Breast epithelium (tissue), 3 donors: Measurements from ENCODE around the gene RRP8.

Experiments
- CTCF ChIP-seq, 3 donors: fragments of 450-650 bp; IDR thresholded peaks; one replicate each; pipeline ENCODE4 v1.5.1; 2016 to 2017; ENCODE audit warnings: antibody characterized with exemption in 3 of 3, mild to moderate bottlenecking in 3 of 3, moderate library complexity in 3 of 3
- POLR2A ChIP-seq: fragments of 450-650 bp; IDR thresholded peaks from one replicate; pipeline ENCODE4 v1.6.1; 2016; ENCODE audit warnings: antibody characterized with exemption, mild to moderate bottlenecking, moderate library complexity
- POLR2AphosphoS5 ChIP-seq, 3 donors: sonication (generic); formaldehyde crosslinking; IDR thresholded peaks; one replicate each; pipeline ENCODE4 v1.6.1; 2017; ENCODE audit warnings: antibody characterized with exemption in 3 of 3

- no peak for TF ChIP-seq CTCF (IDR thresholded peaks at IDR 0.05)
- no peak for TF ChIP-seq POLR2A
- TF ChIP-seq POLR2AphosphoS5 (IDR thresholded peaks at IDR 0.05): no peak
These were observed 57.4 kb downstream of the RRP8 start for GRCh38 chr11:6545917-6546605.
